ENCODE measurements around the gene SLC5A3.

SLC5A3 gene

DNA sequence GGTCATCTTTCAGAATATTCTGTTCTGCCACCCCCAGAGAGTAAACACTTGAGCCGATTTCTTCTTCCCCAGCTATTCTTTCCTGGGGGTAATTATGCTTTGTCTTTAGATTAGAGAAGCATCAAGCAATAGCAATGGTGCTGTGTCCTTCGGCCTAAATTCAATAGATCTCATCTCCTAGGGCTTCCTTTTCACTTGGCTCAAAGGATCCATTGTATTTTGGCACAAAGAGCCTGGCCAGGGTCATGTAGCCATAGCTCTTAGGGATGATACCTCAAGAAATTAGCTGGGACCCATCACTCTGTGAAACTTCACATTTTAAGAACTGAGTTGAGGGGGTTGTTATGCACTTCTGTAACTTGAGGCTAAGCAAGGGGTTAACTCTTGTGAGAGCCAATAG, 27.0 kb downstream of the SLC5A3 start:
- H3K27ac ChIP-seq, result no peak overlapping the region
- TF ChIP-seq, protein P1, sequence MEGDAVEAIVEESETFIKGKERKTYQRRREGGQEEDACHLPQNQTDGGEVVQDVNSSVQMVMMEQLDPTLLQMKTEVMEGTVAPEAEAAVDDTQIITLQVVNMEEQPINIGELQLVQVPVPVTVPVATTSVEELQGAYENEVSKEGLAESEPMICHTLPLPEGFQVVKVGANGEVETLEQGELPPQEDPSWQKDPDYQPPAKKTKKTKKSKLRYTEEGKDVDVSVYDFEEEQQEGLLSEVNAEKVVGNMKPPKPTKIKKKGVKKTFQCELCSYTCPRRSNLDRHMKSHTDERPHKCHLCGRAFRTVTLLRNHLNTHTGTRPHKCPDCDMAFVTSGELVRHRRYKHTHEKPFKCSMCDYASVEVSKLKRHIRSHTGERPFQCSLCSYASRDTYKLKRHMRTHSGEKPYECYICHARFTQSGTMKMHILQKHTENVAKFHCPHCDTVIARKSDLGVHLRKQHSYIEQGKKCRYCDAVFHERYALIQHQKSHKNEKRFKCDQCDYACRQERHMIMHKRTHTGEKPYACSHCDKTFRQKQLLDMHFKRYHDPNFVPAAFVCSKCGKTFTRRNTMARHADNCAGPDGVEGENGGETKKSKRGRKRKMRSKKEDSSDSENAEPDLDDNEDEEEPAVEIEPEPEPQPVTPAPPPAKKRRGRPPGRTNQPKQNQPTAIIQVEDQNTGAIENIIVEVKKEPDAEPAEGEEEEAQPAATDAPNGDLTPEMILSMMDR (conservative IDR thresholded peaks at IDR 0.05), result no peak
- TF ChIP-seq ZFX (IDR thresholded peaks at IDR 0.05), result no peak

DNA sequence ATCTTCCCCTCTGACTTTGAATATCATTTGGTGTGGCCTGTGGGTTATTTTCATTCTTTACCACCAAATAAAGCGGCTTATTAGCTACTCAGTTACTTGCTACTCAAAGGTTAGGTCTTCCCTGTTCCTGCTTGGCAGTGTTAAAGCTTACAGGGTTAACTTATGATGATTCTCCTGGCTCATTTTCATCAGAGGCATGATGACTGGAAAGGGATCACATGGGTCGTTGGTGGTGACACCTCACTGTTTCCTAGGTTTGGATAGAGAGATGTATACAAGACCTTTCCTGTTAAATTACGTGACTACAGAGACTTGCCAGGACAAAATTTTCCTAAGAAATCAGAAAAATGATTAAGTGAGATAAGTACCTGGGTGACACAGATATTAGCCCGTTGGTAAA, 27.4 kb downstream of the SLC5A3 start:
- no peak for TF ChIP-seq ZFX (IDR thresholded peaks at IDR 0.05)
- TF ChIP-seq, protein P1 (conservative IDR thresholded peaks at IDR 0.05), result no peak
- H3K27ac ChIP-seq, result no peak overlapping the region

DNA sequence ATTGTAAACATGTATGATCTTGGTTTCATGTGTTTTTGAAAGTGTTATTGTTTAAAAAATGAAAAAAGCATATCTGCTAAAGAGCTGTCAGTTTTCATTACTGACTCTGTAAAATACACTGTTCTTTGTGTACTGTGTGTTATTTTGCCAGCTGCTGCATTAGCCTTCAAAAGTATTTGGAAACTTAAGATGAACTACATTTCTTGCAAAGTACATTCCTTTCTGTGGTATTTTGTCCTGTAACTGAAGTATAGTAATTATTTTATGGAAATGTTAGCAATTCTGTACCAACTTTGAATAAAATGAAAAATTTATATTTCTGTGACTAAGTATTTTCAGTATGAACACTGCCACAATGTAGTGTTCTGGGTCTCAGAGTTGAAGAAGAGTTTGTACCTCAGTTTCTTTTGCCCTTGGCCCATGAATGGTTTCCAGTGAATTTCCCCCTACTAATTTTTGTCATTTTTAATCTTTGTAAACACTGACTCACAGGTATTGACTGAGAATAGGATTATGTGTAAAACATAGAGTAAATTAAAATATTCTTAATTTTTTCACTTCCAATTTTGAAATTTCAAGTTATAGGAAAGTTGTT, 32.7 kb downstream of the SLC5A3 start:
- H3K27ac ChIP-seq, result no peak overlapping the region
- TF ChIP-seq, protein P1 (conservative IDR thresholded peaks at IDR 0.05), result no peak
- no peak for TF ChIP-seq ZFX (IDR thresholded peaks at IDR 0.05)

DNA sequence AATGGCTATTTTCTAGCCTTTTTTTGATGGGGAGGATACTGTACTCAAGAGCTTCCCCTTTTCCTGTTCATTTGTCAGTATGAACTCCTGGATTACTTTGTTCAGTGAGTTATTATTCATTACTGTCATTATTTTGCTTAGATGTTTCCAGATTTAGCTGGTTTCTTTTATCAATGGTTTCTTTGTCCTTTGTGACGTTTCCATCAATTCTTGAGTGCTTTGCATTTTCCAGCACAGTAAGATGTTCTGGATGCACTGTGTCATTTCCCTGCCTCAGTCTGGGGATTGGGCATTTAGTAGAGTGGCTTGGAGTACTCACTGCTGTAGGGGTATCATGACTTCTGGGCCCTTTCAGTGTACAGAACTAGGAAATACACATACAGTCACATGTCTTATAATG, 34.2 kb downstream of the SLC5A3 start:
- TF ChIP-seq, protein P1 (conservative IDR thresholded peaks at IDR 0.05), result no peak
- TF ChIP-seq ZFX (IDR thresholded peaks at IDR 0.05), result no peak
- H3K27ac ChIP-seq, result no peak overlapping the region

DNA sequence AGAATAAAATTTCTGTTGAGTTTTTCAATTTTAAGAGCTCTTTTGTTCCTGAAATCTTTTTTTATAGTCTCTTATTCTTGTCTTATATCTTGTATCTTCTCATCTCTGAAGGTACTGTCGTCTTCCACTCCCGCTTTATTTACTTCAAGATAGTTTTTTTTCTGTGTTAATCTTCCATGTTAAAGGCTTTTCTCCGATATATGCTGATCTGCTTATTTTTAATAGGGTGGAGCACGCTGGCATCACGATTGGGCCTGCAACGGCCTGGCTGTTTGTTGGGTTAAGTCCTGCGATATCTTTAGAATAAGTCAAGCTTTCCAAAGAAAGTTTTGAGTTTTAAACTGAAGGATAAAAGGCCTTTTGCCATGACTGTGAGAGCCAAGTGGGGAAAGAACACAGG, 35.7 kb downstream of the SLC5A3 start:
- no peak for TF ChIP-seq ZFX (IDR thresholded peaks at IDR 0.05)
- TF ChIP-seq, protein P1 (conservative IDR thresholded peaks at IDR 0.05), result no peak
- no peak overlapping the region for H3K27ac ChIP-seq

DNA sequence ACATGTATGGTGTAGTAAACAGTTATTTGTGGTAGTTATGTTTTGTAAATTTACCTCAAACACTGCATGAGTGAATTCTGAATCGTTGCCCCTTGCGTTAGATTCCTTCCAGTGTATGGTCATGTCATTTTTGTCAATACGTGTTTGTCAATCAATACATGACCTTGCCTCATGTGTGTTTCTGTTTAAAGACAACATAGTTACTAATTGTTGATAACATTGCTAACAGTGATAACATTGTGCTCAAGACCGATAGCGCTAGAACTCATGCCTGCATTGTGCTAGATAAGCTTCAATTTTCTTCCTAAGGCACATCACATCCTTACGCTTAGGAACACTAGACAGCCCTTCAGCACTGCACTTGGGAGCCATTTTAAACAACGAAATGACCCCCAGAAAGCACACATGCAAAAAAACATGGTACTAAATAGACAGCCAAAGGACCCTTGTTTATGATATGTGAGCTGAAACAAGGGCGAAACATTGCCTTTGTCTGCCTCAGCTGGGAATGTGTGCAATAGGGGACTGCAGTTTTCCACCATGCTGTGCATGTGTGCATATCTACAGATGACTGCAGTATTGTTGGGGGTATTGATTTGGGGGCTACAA, 37.3 kb downstream of the SLC5A3 start:
- no peak overlapping the region for H3K27ac ChIP-seq
- TF ChIP-seq, protein P1 (conservative IDR thresholded peaks at IDR 0.05), result no peak
- no peak for TF ChIP-seq ZFX (IDR thresholded peaks at IDR 0.05)

DNA sequence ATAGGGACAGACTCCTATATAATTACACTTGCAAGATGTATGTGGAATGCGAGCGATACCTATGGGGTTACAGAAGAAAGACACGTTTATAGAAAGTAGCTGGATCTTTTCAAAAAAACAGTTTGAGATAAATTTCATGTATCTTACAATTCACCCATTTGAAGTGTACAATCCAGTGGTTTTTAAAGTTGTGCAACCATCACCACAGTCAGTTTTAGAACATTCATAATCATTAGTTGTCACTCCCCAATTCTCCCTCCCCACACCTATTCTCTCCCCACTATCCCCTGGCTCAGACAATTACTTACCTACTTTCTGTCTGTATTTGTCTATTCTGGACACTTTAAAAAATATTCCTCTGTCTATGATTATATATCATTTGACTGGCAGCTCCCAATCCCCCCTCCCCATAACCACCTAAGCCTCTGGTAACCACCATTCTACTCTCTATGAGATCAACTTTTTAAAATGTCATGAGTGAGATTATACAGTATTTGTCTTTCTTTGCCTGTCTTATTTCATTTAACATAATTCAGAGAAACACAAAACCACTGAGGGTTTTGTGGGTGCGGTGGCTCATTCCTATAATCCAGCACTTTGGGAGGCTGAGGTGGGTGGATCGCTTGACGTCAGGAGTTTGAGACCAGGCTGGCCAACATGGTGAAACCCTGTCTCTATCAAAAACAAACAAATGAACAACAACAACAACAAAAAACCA, 39.1 kb downstream of the SLC5A3 start:
- H3K27ac ChIP-seq, result no peak overlapping the region
- no peak for TF ChIP-seq ZFX (IDR thresholded peaks at IDR 0.05)
- TF ChIP-seq, protein P1 (conservative IDR thresholded peaks at IDR 0.05), result no peak
